GM21515 (cell line): ENCODE data around the gene STAB2.

Experiments
- ATAC-seq: cut with Tn5 transposase; IDR thresholded peaks from one replicate; pipeline ENCODE4 v1.9.1; 2021; ENCODE audit not compliant: unreplicated experiment

The STAB2 gene, protein sequence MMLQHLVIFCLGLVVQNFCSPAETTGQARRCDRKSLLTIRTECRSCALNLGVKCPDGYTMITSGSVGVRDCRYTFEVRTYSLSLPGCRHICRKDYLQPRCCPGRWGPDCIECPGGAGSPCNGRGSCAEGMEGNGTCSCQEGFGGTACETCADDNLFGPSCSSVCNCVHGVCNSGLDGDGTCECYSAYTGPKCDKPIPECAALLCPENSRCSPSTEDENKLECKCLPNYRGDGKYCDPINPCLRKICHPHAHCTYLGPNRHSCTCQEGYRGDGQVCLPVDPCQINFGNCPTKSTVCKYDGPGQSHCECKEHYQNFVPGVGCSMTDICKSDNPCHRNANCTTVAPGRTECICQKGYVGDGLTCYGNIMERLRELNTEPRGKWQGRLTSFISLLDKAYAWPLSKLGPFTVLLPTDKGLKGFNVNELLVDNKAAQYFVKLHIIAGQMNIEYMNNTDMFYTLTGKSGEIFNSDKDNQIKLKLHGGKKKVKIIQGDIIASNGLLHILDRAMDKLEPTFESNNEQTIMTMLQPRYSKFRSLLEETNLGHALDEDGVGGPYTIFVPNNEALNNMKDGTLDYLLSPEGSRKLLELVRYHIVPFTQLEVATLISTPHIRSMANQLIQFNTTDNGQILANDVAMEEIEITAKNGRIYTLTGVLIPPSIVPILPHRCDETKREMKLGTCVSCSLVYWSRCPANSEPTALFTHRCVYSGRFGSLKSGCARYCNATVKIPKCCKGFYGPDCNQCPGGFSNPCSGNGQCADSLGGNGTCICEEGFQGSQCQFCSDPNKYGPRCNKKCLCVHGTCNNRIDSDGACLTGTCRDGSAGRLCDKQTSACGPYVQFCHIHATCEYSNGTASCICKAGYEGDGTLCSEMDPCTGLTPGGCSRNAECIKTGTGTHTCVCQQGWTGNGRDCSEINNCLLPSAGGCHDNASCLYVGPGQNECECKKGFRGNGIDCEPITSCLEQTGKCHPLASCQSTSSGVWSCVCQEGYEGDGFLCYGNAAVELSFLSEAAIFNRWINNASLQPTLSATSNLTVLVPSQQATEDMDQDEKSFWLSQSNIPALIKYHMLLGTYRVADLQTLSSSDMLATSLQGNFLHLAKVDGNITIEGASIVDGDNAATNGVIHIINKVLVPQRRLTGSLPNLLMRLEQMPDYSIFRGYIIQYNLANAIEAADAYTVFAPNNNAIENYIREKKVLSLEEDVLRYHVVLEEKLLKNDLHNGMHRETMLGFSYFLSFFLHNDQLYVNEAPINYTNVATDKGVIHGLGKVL (N-terminal part only)

DNA sequence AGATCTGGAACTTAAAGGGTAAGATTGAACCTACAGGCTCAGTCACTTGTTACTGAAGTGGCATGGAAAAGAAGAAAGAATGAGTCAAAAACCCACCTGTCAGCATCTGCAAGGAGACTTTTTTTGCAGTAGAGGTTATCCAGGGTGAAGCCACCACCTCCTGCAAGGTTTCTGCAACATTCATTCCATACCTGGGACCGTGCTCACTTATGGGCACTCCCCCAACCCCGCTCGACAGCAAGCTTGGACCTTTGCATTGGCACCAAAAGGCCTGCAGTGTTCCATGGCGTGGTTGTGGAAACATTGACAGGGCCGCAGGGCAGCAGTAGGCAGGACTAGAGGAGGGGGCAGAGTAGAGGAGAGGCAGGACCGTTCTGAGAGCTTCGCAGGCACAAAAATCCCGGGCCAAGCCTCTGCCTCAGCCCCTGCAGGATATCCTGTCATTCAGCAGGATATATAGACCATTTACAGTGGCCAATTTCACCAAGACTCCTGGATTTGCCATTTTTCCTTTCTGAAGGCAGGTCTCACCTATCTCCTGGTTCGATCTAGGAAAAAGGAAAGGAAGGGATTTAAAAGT is at the start of gene STAB2:
Gene STAB2 (plus strand): TSS at position 483 of the 580 bp plus-strand sequence. CDS start 204 bp downstream, outside the sequence.
- no peak for ATAC-seq

DNA sequence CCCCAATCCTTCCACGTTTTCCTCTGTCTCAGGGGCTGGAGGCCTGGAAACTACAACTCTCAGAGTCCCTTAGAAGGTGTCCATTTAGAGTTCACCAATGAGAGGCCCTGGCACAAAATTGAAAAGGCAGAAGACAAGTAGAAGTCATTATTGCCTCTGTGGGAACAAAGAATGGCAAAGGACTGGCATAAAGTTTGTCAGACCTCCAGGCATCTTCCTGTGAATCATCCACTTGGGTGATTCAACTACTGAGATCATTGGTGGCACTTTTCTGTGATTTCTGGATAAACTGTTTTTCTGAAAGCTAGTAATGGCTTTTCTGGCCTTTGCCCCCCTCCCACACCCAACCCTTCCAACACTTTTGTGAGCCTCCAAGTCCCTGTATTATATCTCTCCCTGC is 48.7 kb upstream of the STAB2 start:
- ATAC-seq, result no peak

DNA sequence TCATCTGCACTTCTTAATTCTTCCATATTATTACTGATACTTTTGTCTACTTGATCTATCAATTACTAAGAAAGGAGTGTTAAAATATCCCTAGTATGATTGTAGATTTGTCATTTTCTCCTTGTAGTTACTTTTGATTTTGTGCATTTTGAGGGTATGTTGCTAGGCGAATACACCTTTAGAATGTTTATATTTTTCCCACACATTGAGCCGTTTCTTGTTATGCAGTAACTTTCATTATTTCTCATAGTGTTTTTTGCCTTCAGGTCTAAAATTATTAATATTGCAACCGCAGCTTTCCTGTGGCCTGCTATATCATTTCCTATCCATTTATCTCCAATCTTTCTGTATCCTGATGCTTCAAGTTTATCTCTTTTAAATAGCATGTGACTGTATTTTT is 46.8 kb upstream of the STAB2 start:
- ATAC-seq, result no peak

DNA sequence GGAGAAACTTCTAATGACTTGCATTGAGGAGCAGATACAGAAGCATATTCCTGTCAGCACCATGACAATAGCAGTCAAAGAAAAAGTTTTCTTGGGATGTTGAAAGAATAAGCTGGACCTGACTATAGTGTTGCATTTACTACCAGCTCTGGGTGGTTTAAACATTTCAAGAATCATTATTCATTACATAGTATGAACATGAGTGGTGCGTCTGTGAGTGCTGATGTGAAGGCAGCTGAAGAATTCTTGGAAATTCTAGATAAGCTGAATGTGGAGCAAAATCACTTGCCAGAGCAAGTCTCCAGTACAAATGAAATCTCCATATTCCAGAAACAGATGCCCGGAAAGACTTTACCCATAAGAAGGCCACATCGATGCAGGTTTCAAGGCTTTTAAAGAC is 45.0 kb upstream of the STAB2 start:
- ATAC-seq, result no peak

DNA sequence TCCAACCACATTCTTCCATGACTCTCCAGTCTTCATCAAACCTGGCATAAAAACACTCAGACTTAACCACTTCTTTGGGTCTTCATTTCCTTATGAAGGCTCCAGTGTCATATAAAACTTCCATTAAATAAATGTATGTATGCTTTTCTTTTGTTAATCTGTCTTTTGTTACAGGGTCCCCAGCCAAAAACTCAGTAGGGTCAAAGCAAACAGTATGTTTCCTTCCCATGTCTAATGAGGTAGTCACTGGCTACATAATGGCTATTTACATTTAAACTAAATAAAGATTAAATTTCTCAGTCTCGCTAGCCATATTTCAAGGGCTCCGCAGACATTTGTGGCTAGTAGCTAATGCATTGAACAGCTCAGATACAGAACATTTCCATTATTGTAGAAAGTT is 40.1 kb upstream of the STAB2 start:
- ATAC-seq, result no peak

DNA sequence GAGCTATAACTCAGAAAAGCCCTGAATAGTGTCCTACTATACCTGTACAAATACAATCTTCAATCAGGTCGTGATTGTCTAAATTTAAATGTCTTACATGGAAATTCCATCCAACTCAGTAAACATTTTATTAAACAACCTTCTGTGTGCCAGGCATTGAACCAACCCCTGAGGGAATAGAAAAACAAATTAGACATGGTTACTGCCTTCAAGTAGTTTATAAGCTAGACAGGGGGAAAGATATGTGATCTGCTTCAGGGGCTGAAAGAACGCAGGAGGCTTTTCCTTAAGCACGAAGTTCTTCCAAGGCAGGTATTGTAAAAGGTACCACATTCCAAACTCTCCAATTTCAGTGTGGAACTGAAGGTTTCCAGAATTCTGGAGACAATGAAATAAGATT is 39.7 kb upstream of the STAB2 start:
- ATAC-seq, result no peak

DNA sequence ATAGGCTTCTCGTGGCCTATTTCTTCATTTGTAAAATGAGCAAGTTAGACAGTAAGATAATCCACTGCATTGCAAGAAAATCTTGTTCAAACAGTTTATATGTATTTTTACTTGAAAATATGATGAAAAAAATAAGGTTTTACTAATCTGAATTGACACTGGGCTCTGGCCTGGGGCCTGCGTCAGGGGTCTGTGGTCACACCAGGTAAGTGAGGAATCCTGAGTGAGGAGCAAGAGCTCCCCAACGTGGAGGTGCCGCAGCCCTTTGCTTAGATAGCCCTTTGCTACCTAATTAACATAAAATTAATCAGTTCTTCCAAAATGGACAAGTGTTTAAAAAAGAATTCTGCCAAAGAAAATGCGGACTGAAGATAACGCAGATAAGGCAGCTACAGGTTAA is 39.1 kb upstream of the STAB2 start:
- no peak for ATAC-seq

DNA sequence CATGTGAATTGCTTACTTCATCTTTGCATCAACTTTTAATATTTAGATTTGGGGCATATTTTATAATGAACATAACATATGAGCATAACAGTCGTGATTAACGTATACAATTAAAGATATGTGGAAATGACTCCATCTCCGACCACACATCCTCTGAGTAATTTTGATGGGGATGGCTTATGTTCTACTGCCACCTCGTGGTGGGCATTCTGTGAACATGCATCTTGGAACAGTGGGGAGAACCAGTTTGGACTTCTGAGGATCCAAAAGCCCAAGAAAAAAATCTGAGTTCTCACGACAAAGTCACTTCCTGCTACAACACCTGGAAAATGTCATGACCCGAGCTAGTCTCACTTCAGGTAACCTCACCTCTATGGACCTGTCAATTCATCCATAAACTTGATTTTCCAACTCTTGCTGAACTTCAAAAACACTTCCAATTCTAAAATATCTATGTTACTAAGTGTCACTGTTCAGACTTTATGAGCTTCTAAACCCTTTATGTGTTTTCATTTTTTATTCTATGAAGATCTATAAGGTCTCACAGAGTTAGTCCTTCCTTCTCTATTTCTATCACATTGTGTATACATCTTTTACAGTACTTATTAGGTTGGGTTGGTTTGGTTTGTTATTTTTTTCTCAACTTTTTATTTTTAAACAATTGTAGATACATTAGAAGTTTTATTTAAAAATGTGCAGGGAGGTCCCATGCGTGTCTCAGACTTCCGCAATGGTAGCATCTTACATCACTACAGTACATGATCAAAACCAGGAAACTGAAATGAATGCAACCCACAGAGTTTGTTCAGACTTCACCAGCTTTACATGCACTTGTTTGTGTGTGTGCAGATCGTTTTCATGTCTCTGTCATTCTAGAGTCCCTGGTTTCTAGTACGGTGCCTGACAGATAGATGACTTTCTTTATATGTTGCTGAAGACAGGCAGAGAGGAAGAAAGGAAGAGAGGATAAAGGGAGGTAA is 38.2 kb upstream of the STAB2 start:
- peak; percentile 75 for ATAC-seq

DNA sequence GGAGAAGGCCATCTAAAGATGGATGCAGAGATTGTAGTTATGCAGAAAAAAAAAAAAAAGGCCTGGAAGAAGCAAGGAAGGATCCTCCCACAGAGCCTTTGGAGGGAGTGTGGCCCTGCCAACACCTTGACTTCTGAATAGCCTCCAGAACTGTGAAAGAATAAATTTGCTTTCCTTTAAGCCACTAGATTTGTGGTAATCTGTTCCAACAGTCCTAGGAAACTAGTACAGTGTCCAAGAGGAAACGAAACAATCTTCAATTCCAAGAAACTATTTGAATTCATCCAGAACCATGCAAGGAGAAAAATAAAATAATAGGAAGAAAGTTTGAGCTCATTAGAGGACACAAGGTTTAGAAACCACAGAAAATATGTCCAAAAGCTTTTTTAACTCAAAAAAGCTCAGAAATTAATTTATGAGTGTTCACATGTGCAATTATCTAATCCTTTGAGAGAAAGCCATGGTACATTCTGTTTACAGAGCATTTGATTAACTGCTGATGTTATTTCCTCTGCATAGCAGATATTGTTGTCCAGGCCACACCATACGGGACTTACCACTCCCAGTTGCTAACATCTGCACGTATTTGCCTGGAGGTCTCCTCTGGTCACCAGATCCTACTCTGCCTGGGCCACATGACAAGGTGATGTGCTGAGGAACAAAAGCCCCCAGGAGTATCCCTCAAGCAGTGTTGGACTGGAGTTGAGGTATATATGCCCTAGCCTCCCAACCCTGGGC is 30.0 kb upstream of the STAB2 start:
- ATAC-seq, result no peak

DNA sequence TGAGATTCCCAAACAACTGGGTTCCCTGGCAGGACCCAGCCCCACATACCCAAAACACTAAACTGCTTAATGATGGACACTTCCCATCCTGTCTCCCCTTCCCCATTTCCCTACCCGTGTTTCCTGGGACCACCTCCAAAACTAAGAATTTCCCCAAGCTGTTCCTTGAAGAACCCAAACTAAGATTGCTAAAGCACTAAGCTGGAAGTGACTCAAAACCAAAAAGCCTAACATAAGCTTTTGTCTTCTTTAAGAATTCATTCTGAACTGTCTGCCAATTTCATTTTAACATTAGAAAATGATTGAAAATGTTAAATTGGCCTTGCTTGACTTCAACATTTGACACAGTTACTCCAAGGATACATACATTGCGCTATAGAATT is 29.5 kb upstream of the STAB2 start:
- ATAC-seq, result no peak

DNA sequence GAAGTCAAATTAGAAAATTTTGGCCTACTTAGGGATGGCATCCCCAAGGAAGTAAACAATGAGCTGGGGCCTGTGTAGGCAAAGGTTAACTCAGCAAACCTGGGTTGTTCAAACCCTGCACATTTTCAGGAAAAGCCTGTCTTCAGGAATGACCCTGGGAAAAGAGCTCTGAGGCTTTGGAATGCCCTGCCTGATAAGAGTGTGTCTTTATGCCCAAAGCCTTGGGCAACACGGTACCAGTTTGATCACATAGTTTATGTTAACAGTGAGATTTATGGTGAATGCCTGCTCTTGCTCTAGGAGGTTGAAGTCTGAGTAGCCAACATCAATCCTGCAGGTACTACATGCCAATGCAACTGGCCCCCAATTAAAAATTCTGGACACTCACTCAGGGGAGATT is 28.2 kb upstream of the STAB2 start:
- no peak for ATAC-seq

DNA sequence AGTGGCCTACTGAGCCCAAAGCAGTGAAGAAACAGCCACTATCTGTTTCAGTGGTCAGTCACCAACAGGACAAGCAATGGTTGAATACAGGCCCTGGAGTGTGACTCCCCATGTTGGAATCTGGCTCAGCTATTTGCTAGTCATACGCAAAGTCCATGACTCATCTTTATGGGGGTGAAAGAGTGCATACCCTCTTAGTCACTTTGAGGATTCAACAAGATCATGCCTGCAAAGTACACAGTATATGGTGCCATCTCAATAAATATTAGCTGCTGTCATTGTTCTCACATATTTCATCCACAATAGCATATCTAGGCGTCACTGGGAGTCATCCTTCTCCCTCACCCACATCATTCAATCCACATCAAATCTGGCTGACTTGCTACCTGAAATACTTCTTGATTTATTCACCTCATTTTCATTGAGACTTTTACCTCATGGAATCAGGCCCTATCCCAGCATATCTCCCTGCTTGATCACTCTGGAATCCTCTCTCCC is 26.4 kb upstream of the STAB2 start:
- ATAC-seq, result no peak

DNA sequence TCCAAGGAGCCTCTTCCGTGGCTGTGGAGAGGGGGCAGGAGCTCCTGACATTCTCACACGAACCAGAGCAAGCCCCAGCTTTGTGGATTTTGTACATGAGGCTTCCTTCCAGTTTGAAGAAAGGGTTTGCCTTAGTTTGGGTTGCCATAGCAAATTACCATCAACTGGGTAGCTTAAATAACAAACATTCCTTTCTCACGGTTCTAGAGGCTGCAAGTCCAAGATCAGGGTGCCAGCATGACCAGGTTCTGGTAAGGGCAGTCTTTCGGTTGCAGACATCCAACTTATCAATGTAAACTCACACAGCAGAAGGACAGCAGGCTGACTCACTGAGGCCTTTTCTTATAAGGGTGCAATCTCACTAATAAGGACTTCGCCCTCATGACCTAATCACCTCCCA is 25.9 kb upstream of the STAB2 start:
- no peak for ATAC-seq

DNA sequence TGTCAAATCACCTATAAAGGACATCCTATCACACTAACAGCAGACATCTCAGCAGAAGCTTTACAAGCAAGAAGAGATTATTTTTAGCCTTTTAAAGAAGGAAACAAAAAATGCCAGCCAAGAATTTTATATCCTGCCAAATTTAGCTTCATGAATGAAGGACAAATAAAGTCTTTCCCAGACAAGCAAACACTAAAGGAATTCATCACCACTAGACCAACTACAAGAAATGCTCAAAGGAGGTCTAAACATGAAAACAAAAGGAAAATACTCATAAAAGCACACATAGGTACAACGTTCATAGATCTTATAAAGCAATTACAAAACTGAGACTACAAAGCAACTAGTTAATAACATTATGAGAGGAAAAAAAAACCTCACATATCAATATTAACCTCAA is 20.7 kb upstream of the STAB2 start:
- ATAC-seq, result no peak

DNA sequence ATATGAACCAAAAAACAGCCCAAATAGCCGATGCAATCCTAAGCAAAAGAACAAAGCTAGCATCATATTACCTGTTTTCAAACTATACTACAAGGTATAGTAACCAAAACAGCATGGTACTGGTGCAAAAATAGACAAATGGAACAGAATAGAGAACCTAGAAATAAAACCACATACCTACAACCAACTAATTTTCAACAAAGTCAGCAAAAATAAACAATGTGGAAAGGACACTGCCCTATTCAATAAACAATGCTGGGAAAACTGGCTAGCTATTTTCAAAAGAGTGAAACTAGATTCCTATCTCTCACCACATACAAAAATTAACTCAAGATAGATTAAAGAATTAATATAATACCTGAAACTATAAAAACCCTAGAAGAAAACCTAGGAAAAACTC is 17.8 kb upstream of the STAB2 start:
- ATAC-seq, result no peak

DNA sequence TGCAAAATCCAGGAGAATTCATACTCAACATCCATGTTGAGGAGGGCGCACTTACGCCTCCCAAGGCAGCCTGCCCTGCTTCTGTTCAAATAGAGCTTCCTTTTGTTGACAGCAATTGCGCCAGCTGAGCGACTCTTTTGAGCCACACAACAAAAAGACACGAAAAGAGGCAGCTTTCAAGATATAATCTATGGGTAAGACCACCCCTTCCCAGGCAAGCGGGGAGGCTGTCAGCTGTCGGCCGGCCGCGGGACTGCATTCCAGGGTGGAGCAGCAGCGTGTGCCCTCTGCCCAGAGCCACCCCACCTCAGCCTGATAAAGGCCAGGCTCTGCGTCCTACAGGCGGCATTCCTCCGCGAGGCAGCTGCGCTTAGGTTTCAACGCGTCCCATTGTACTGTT is 15.8 kb upstream of the STAB2 start:
- ATAC-seq, result no peak

DNA sequence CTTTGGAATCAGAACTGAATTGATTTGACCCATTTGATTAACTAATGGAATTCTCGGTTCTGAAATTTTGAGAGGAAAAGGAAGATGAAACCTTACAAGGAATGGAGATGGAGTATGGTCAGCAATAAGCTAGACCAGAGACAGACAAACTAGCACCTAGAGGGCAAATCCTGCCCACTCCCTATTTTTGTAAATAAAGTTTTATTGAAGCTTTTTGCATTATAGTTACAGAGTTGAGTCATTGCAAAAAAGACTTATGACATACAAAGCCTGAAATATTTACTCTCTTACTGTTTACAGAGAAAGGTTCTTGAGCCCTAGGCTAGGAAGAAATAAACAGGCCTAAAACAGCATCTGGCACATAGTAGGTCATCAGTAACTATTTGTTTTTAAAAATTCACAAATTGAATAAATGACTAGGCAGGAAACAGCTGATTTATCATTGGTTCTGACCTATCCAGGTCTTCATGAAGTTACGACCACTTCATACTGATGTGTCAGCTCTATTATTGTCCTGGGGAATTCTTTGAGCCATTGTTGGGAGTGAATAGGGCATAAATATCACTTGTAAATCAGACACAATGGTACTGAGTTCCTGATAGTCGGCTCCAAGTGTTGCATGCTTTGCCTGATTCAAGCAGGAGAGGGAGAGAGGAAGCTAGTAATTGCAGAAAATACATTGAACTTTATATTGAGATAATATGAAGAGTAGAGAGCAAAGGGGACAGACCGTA is 14.6 kb upstream of the STAB2 start:
- ATAC-seq, result no peak

DNA sequence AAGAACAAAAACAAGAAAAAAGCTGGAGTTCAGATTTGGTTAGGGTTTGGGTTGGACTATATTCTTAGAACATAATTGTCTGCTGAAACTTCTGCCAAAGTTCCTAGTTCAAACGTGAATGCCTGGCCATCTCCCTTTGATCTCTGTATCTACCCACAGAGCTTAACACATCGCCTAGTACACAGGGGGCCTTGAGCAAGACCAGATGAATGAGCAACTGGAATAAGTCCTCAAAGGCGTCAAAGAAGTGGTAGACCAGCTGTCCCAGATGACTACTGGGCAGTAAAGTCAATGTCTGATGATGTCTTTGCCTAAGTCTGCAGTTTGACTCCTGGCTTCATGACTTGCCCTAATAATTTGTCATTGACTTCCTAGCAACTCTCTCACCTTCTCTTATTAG is 13.9 kb upstream of the STAB2 start:
- no peak for ATAC-seq
